Kidney capillary endothelial cell (primary cell): ENCODE measurements around the gene SHROOM3.
"Not testable (repeated sequence)": the region's sequence is repeated elsewhere in the genome, so short reads cannot be mapped to it uniquely, and the experiment has no call there.

Source experiments
- DNase-seq: peaks from one replicate; pipeline ENCODE4 v3.0.0-alpha.2; 2018; ENCODE audit warnings: low spot score

Gene SHROOM3

GRCh38 chr4:76434901-76435527 lies at the start of gene SHROOM3:
SHROOM3 (plus strand) TSS chr4:76435229; CDS start chr4:76436053, 824 bp downstream.
- DNase-seq: no peak

GRCh38 chr4:76385974-76386373 lies 49.1 kb upstream of the SHROOM3 start:
- DNase-seq: no peak

GRCh38 chr4:76386566-76387305 lies 48.3 kb upstream of the SHROOM3 start:
- no peak for DNase-seq

- DNase-seq: no peak
Measured at GRCh38 chr4:76388160-76388908, 46.7 kb upstream of the SHROOM3 start.

GRCh38 chr4:76401654-76402053 lies 33.4 kb upstream of the SHROOM3 start:
- DNase-seq: no peak

- DNase-seq: no peak
Measured at GRCh38 chr4:76406081-76406480, 28.9 kb upstream of the SHROOM3 start.

GRCh38 chr4:76407440-76408119 lies 27.4 kb upstream of the SHROOM3 start:
- DNase-seq: no peak

- DNase-seq: no peak
Measured at GRCh38 chr4:76410636-76411035, 24.4 kb upstream of the SHROOM3 start.

GRCh38 chr4:76420188-76420761 lies 14.8 kb upstream of the SHROOM3 start:
- DNase-seq: no peak

GRCh38 chr4:76420762-76421581 lies 14.1 kb upstream of the SHROOM3 start, which contains the start of gene CCDC158:
CCDC158 (minus strand) TSS chr4:76421141; CDS start chr4:76403207, 17,934 bp downstream.
- DNase-seq: no peak

GRCh38 chr4:76423159-76423558 lies 11.9 kb upstream of the SHROOM3 start:
- DNase-seq: not testable (repeated sequence)

GRCh38 chr4:76426272-76426671 lies 8.8 kb upstream of the SHROOM3 start:
- DNase-seq: no peak

- no peak for DNase-seq
Measured at GRCh38 chr4:76429636-76430035, 5.4 kb upstream of the SHROOM3 start.

GRCh38 chr4:76430519-76431388 lies 4.3 kb upstream of the SHROOM3 start:
- DNase-seq: peak; percentile 57

- DNase-seq: no peak
Measured at GRCh38 chr4:76435528-76436319, 695 bp downstream of the SHROOM3 start.

- no peak for DNase-seq
Measured at GRCh38 chr4:76439491-76439890, 4.5 kb downstream of the SHROOM3 start.

GRCh38 chr4:76441881-76442280 lies 6.9 kb downstream of the SHROOM3 start:
- DNase-seq: no peak

- DNase-seq: no peak
Measured at GRCh38 chr4:76442807-76443206, 7.8 kb downstream of the SHROOM3 start.

GRCh38 chr4:76443376-76443775 lies 8.3 kb downstream of the SHROOM3 start:
- no peak for DNase-seq
